GM21367 (cell line): ENCODE data around the gene ALOX5.
"Not testable (repeated sequence)": the region's sequence is repeated elsewhere in the genome, so short reads cannot be mapped to it uniquely, and the experiment has no call there.

Experiments
- ATAC-seq: cut with Tn5 transposase; IDR thresholded peaks from one replicate; pipeline ENCODE4 v1.9.1; 2021; ENCODE audit not compliant: unreplicated experiment

The ALOX5 gene

DNA sequence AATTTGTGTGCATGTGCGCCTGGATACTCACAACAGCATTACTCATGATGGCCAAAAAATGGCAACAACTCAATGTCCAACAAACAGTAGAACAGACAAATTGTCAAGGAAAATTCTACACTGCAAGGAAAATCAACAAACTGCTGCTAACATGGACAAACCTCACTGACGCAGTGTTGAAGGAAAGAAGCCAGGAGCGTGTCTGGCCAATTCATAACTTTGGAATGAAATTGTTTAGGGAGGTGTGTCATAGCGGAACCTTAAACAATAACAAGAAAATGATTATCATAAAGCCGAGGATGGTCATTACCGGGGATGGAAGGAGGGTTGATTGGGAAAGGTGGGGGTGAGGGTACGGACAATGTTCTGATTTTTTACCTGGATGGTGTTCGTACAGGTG is 29.1 kb downstream of the ALOX5 start:
- no peak for ATAC-seq

DNA sequence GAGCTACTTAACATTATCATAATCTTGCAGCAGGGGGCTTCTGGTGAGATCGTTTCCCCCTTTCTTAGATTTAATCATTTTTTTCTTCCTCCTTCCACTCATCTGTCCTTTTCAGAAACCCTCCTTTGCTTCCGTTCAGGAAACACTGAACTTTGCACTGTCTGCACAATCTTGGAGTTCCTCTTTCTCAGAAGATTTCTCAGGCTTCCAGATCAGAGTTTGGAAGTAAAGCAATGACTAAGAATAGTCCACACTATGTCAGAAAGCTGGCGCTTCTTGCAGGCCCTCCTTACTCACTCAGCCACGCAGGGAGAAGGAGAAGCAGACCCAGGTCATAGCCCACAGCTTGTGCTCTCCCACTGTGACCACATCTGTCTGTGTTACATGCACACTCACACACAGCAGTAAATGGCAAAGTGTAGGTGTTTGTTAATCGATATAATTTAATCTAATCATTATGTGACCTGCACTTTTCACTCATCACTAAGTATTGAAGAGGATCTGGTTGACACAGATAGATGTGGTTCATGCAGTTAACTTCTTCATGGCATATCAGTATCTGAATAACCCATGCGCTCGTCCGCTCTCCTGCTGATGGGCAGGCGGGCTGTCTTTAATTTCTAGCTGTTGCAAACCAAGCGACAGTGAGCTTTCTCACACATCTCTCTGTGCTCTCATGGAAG is 30.2 kb downstream of the ALOX5 start:
- ATAC-seq: no peak

DNA sequence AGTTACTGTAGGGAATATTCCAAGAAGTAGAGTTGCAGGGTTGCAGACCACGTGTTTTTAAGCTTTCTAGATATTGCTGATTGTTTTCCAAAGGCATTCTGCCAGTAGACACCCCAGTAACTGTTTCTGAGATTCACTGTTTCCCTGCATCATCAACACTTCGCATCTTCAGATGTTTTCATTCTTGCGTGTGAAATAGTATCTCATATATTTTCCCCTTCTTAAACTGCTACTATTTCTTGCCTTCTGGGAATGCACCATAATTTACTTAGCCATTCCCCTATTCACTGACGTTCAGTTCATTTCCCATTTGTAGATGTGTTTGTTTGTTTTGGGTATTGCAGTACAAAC is 30.7 kb downstream of the ALOX5 start:
- no peak for ATAC-seq

DNA sequence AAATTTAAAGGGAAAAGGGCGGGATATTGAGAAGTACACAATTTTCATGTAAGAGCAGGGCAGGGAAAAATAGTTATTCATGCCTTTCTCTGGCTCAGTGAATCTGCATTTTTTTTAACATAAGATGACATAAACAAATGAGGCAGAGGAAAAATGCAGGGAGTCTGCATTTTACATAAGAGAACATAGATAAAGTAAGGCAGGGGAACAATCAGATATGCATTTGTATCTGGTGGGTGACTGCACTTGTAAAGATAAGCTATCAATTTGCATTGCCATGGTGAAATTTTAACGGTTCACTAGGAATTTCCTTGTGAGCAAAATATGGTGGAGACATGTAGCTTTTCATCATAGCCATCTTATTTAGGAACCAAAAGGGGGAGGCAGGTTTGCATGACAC is 33.5 kb downstream of the ALOX5 start:
- no peak for ATAC-seq

DNA sequence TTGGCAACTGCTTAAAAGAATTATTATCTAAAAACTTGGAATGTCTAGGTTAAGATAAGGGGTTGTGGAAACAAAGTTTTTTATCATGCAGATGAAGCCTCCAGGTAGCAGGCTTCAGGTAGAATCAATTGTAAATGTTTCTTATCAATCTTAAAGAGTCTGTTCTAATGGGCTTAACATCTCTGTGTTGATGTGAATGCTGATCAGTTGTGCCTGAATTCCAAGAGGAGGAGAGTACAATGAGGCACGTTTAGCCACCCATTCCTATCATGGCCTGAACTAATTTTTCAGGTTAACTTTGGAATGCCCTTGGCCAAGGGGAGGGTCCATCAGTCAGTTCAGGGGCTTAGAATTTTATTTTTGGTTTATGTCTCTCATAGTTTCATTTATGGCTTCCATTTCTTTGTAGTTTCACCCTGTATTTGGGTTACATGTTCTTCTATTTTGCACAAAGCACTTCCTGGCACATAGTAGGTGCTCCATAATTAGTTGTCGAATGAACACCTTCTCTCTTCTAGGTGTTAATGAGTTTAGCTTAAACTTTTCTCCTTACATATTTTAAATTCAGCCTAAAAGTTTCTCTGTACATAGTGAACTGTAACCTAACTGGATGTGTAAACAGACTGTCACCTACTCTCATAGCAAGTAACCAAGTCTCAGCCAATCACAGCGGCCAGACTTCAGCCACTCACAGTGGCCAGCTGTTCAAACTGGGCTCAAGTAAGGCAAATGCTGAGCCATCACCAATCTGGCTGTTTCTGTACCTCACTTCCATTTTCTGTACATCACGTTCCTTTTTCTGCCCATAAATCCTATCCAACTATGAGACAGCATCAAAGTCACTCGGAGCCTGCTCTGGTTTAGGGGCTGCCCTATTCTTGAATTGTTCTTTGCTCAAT is 34.7 kb downstream of the ALOX5 start:
- ATAC-seq: no peak

DNA sequence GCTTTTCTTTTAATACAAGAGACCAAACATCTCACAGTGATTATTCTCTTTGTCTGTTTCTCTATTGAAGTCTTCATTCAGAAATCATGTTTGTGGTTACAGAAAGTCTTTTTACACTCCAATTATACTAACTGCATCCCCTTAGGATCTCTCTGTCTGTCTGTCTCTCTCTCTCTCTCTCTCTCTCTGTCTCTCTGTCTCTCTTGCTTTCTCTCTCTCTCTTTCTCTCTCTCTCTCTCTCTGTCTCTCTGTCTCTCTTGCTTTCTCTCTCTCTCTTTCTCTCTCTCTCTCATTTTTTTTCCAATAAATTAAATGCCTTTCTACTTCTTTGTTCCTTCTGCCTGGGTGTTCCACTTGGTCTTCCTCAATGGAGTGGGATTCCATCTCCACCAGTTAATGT is 35.3 kb downstream of the ALOX5 start:
- not testable (repeated sequence) for ATAC-seq

DNA sequence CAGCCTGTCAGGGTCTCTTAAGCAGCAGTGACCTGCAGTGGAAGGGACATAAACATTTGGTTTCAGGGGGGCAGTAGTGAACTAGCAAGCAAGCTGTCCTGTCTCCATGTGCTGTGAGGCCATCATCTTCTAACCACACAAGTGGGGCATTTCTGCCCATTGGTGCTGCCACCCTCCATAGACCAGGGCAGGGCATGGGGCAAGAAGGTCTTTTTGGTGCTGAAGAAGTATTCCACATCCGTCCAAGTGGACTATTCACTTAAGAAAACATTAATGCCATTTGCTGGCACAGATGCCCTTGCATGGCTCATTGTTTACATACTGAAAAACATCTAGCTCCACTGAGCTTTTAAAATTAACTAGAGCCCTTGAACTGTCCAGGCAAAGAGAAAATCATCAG is 35.8 kb downstream of the ALOX5 start:
- ATAC-seq: no peak

DNA sequence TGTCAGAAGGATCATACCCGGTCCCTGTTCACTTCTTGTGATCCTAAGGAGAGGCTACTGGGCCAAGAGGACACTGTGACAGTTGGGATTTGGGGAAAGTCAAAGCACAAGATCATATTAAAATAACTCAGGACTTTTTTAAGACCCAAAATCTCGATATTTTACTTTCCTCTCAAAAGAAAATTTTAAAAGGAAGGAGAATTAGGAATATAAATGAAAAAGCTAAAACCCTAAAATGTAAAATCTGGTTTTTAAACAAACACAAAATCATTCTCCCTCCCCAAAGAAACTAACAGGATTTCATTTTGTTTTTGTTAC is 36.4 kb downstream of the ALOX5 start:
- ATAC-seq: no peak

DNA sequence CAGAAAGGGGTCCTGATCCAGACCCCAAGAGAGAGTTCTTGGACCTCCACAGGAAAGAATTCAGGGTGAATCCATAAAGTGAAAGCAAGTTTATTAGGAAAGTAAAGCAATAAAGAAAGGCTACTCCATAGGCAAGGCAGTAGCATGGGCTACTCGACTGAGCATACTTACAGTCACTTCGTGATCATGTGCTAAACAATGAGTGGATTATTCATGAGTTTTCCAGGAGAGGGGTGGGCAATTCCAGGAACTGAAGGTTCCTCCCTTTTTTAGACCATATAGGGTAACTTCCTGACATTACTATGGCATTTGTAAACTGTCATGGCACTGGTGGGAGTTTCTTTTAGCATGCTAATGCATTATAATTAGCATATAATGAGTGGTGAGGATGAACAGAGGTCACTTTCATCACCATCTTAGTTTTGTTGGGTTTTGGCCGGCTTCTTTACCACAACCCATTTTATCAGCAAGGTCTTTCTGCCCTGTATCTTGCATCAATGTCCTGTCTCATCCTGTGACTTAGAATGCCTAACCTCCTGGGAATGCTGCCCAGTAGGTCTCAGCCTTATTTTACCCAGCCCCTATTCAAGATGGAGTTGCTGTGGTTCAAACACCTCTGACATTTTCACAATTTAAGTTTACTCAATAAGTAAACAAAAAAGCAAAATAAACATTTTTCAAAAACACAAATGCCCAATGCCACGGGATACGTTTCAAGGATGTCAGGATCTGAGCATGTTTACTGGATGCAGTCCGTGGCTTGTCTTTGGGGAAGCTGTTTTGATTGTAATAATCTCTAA is 37.0 kb downstream of the ALOX5 start:
- ATAC-seq: no peak

DNA sequence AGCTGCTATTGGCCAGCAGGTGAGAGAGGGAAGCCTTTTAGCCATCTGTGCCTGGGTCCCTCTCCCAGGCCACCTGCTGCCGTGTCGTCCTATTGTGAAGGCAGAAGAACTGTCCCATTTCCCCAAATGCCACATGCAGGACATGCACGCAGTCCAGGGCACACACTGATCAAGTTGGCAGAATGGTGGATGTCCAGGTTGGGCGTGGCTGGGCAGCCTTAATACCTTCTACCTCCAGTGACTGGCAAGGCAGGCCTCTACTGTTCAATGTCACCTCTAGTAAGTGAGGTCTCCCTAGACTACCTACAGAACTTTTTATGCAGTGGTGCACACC is 37.6 kb downstream of the ALOX5 start:
- ATAC-seq: no peak

DNA sequence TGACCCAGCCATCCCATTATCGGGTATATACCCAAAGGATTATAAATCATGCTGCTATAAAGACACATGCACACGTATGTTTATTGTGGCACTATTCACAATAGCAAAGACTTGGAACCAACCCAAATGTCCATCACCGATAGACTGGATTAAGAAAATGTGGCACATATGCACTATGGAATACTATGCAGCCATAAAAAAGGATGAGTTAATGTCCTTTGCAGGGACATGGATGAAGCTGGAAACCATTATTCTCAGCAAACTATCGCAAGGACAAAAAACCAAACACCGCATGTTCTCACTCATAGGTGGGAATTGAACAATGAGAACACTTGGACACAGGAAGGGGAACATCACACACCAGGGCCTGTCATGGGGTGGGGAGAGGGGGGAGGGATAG is 41.0 kb downstream of the ALOX5 start:
- ATAC-seq: not testable (repeated sequence)

DNA sequence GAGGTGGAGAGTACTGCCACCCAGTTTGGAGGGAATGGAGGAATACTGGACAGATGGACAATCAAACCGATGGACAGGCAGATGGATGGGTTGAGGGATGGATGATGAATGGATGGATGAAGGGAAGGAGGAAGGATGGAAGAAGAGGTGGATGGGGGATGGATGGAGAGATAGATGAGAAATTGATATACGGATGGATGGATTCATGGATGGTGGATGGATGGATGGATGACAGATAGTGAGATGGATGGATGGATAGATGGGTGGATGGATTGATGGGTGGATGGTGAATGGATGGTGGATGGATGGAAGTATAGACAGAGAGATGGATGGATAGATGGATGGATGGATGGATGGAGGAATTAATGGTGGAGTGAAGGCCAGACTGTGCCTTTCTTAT is 42.6 kb downstream of the ALOX5 start:
- ATAC-seq: no peak

DNA sequence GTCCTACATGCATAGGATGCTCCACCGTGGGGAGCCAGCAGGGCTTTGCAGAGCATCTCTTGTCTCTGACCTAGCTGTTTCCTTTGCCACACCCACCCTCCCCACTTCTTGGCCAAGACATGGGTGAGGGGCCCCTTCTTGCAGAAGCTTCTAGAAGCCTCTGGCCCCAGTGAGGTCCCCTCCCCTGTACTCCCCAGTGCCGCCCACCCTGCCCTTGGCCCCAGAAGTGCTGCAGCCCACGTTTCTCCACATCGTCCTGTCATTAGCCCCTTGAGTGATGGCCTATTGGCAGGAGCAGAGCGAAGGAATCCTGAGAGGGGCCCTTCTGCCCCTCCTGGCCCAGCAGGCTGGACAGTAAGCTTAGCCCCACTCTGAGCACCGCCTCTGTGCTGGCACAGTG is 43.7 kb downstream of the ALOX5 start:
- no peak for ATAC-seq

DNA sequence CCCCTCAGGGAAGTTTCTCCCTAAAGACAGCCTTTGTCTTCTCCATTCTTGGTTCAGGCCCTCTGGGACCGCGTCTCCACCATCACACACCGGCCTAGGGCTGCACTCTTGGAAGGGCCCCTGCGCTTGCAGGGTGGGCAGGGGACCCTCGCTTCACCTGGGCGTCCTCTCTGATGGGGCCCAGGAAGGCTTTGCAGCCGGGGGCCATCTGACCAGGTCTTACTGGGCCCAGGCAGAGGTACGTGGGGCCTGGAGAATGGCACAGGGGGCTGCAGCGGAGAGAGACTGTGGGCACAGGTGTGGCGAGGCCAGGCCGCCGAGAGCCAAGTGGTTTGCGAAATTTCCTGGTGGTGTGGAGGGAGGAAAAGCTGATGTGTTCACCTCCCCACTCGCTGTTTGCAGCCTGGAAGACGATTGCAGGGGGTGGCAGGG is 44.4 kb downstream of the ALOX5 start:
- no peak for ATAC-seq

DNA sequence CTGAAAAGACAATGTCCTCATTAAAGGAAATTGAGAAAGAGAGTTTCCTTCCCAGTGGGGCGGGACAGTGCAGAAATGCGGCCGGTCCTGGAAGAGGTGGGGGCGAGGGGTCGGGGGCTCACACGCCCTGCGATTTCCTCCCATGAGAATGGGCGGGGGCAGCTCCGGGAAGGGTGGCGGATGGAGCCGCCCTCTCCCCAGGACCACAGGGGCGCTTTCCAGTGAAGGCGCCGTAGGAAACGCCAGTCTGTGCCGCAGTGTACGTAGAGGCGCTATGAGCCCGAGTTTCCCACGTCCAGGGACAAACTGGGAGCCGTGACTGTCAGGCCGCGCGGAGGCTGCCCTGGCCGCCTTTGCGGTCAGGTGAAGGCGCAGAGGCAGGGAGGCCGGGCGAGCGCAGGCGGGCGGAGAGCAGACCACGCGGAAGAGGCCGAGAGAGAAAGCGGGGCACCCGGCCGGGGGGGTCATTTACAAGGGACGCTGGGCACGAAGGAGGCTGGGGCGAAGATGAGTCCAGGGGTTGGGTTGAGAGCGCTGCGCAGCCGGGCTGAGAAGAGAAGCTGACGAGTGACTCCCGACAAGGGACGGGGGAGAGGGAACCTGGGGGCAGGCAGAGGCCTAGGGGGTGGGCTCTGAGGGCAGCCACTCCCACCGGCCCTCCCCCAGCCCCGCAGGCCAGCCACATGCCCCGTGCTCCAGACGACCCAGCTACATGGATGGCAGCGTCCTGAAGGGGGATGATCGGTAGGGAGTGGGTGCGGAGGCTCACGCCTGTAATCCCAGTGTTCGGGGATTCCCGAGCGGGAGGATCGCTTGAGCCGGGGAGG is 45.0 kb downstream of the ALOX5 start:
- peak; percentile 44 for ATAC-seq

DNA sequence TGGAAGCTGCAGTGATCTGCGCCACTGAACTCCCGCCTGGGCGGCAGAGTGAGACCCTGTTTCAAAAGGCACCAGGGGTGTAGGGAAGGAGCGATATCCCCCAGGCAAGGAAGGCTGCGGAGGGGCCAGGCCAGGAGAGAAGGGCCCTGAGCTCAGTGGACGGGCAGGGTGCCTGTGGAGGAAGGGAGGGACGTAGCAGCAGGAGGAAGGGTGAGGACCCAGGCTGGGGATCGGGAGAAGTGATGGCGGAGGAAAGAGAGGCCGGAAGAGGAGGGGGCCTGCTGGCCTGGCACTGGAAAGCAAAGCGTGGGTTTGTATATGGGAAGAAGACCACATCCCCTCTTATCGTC is 45.6 kb downstream of the ALOX5 start:
- no peak for ATAC-seq

DNA sequence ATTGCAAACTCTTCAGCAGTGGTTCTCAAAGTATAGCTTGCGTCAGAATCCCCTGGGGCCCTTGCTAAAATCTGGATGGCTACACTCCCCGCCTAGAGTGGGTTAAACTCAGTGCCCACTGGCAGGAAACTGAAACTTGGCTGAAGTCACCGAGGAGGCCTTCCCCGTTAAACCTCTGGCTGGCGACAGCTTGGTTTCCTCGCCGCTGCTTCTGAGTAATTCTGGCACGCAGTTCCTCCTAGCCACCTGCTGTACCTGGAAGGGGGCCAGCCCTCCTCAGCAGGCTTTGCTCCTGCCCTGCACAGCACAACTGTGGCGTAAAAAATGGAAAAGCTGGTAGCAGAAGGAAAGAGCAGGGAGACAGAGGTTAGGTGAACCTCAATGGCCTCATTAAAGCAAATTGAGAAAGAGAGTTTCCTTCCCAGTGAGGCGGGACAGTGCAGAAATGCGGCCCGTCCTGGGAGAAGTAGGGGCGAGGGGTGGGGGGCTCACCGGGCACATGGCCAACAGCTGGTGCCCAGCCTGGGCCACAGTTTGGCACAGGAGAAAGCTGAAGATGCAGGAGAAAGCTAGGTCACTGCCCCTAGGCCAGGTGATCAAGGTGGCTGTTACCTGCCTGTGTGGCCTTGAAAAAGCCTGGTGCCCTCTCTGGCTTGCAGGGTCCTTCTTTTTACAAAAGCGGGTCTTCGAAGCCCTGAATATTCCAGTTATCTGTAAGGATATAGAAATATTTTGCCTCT is 46.6 kb downstream of the ALOX5 start:
- ATAC-seq: peak; percentile 53

DNA sequence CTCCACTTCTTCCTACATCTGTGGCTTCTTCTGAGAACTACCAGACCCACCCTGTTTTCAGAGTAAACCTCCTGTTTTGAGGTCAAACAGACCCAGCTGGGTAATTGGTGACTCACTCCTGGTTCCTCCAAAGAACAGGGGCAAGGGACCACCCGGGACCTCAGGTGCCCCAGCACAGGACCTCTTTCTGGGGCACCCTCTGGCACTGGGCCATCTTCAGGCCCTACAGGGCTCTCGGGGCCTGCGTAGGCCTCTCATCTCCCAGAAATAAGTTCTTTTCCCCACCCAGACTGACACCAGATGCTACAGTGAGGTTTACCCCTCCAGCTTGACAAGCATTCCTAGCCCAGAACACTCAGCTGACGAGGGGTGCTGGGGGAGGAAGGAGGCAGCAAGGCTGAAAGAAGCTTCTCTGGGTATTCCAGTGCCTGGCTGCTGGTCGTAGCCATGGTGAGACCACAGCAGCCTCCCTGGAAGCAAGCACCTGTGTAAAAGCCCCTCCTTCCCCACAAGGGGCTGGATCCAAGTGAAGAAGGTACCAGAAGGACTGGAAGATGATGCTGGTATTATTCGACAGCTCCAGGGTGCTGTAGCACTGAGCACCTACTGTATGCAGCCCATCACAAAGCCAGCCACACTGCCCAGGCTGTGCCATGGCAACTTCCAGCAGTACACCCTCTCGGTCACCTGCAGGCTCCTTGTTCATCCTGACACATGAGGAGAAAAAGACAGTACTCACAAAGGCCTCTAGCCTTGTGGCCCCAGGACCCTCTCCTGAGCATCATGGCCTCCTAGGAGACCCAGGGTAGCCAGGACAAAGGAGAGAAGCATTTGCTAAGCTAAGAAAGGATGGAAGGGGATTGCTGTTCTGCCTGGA is 47.4 kb downstream of the ALOX5 start:
- no peak for ATAC-seq

DNA sequence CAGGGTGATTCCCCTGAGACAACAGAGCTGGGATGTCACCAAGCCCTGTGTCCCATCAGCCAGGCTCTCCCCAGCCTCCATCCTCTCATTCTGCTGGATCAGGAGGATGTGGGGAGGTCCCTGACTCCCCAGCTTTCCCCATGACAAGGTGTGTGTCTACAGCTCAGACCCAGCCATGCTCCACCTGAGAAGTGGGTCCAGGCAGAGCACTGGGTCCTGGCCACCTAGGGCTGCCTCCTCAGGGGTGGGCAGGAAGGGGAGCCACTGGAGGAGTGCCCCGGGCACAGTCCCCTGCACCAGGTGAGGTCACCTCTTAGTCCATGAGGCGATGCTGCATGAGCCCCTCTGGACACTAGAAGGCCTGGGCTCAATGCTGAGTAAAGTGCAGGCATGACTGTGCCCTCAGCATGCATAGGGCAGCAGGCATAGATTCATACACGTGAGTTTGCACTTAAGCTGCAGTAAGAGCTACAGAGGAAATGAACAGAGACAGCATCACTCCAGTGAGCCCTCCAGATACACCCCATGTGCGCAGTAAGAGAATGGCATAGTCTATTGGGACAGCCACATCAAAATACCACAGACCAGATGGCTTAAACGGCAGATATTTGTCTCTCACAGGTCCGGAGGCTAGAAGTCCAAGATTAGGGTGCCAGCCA is 48.3 kb downstream of the ALOX5 start:
- ATAC-seq: no peak
